WTC11 (cell line): ENCODE results near the gene FGF16.

Experiments
- CBFB ChIP-seq: sonication (generic); formaldehyde crosslinking; IDR thresholded peaks from 2 replicates; pipeline ENCODE4 v1.8.1; 2022; ENCODE audit warnings: mild to moderate bottlenecking, low read depth, missing genetic modification reagents
- TF ChIP-seq, protein P1 (sequence below): sonication (generic); formaldehyde crosslinking; conservative IDR thresholded peaks from 2 replicates; pipeline ENCODE4 v1.8.1; 2023; ENCODE audit warnings: mild to moderate bottlenecking, low read depth, missing genetic modification reagents, moderate library complexity
- TF ChIP-seq, protein P2 (sequence below): fragments of 200-600 bp; IDR thresholded peaks from 2 replicates; pipeline ENCODE4 v1.8.0; 2022; ENCODE audit warnings: antibody characterized with exemption

DNA sequence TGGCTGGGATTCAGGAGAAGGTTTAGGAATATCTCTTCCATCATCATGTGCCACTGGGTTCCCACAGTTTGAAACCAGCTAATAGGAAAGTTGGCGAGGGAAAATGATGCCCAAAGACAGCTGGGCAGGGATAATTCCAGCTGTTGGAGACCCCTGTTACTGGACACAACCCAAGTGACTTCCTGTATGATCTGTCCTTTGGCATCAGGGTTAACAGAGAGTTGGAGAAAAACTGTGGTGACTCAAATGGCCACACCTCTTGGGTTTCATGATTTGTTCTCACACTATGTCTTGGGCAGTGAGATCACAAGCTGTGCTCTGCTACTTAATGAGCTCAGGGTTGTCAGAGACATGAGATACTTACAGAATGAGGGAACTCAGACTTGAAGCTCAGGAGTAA is 3.8 kb downstream of the FGF16 start:
- TF ChIP-seq CBFB (CRISPR knock-in tag) = no peak
- TF ChIP-seq, protein P1, sequence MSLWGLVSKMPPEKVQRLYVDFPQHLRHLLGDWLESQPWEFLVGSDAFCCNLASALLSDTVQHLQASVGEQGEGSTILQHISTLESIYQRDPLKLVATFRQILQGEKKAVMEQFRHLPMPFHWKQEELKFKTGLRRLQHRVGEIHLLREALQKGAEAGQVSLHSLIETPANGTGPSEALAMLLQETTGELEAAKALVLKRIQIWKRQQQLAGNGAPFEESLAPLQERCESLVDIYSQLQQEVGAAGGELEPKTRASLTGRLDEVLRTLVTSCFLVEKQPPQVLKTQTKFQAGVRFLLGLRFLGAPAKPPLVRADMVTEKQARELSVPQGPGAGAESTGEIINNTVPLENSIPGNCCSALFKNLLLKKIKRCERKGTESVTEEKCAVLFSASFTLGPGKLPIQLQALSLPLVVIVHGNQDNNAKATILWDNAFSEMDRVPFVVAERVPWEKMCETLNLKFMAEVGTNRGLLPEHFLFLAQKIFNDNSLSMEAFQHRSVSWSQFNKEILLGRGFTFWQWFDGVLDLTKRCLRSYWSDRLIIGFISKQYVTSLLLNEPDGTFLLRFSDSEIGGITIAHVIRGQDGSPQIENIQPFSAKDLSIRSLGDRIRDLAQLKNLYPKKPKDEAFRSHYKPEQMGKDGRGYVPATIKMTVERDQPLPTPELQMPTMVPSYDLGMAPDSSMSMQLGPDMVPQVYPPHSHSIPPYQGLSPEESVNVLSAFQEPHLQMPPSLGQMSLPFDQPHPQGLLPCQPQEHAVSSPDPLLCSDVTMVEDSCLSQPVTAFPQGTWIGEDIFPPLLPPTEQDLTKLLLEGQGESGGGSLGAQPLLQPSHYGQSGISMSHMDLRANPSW (CRISPR knock-in tag) = no peak
- TF ChIP-seq, protein P2, sequence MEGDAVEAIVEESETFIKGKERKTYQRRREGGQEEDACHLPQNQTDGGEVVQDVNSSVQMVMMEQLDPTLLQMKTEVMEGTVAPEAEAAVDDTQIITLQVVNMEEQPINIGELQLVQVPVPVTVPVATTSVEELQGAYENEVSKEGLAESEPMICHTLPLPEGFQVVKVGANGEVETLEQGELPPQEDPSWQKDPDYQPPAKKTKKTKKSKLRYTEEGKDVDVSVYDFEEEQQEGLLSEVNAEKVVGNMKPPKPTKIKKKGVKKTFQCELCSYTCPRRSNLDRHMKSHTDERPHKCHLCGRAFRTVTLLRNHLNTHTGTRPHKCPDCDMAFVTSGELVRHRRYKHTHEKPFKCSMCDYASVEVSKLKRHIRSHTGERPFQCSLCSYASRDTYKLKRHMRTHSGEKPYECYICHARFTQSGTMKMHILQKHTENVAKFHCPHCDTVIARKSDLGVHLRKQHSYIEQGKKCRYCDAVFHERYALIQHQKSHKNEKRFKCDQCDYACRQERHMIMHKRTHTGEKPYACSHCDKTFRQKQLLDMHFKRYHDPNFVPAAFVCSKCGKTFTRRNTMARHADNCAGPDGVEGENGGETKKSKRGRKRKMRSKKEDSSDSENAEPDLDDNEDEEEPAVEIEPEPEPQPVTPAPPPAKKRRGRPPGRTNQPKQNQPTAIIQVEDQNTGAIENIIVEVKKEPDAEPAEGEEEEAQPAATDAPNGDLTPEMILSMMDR = no peak
